ENCODE measurements around the gene TTN. TPM values are rescaled to one million over a fixed set of nuclear protein-coding genes. Genes with fewer than 3 reads are reported as not detected.

Gene TTN
- total and polyA plus RNA-seq, 2 of the 4 experiments (the other 2 are of a cell fraction): 0.02 to 0.18 TPM

DNA sequence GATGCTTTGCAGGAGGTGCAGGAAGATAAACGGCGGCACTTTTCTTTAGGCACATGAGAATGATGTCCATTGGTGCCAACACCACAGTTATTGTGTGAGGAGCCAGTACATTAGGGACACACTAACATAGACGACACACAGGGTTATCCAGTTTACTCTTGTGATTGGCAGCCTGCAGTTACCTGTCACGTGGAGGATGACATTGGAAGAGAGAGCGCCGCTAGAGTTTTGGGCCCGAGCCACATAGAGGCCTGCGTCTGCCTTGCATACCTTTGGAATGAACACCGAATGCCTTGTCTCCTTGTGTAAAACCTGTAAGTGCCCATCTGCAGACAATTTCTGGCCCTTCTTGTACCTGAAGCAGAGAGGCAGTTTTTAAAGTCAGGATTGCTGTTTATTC is 26.9 kb upstream of the TTN start:
- H4K8ac ChIP-seq (ENCODE audit: low read depth in 2 of 2, low read length in 2 of 2): no peak overlapping the region
- DNase-seq (no peak), ATAC-seq (ENCODE audit: low read depth) (no peak)
- no peaks in the 10 kb centered on the region for H3K79me1 ChIP-seq (ENCODE audit: low read depth in 1 of 2, low read length in 2 of 2)
- no peak overlapping the region for H2BK20ac ChIP-seq (ENCODE audit: low read depth, low read length)
- H3K4me2 ChIP-seq (ENCODE audit: low read depth, low read length): no peak overlapping the region
- no peaks in the 10 kb centered on the region for H3K9me3 ChIP-seq (ENCODE audit: control insufficient read depth, insufficient read depth, low read length)
- H3K14ac ChIP-seq (replicated peaks; ENCODE audit: low read depth, low read length): no peak overlapping the region
- no peak overlapping the region for H2BK15ac ChIP-seq (ENCODE audit: low read depth, low read length)
- TF ChIP-seq, protein P1, sequence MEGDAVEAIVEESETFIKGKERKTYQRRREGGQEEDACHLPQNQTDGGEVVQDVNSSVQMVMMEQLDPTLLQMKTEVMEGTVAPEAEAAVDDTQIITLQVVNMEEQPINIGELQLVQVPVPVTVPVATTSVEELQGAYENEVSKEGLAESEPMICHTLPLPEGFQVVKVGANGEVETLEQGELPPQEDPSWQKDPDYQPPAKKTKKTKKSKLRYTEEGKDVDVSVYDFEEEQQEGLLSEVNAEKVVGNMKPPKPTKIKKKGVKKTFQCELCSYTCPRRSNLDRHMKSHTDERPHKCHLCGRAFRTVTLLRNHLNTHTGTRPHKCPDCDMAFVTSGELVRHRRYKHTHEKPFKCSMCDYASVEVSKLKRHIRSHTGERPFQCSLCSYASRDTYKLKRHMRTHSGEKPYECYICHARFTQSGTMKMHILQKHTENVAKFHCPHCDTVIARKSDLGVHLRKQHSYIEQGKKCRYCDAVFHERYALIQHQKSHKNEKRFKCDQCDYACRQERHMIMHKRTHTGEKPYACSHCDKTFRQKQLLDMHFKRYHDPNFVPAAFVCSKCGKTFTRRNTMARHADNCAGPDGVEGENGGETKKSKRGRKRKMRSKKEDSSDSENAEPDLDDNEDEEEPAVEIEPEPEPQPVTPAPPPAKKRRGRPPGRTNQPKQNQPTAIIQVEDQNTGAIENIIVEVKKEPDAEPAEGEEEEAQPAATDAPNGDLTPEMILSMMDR (conservative IDR thresholded peaks at IDR 0.05; ENCODE audit: low read depth, low read length): no peak
- TF ChIP-seq BHLHE40 (IDR thresholded peaks at IDR 0.05; ENCODE audit: low read depth, low read length) (no peak), MAFK (IDR thresholded peaks at IDR 0.05; ENCODE audit: low read depth, low read length) (no peak), POLR2A (IDR thresholded peaks at IDR 0.05; ENCODE audit: low read depth, low read length) (no peak), FOS (IDR thresholded peaks at IDR 0.05; ENCODE audit: low read depth, low read length) (no peak), NFE2L2 (IDR thresholded peaks at IDR 0.05; ENCODE audit: low read depth, low read length) (no peak), RCOR1 (IDR thresholded peaks at IDR 0.05; ENCODE audit: insufficient replicate concordance, low read length) (no peak), CHD1 (IDR thresholded peaks at IDR 0.05; ENCODE audit: low read depth, low read length) (no peak), SMC3 (IDR thresholded peaks at IDR 0.05; ENCODE audit: low read depth, low read length) (no peak), RAD21 (IDR thresholded peaks at IDR 0.05; ENCODE audit: low read length) (no peak), CEBPB (IDR thresholded peaks at IDR 0.05; ENCODE audit: low read depth, low read length) (no peak), MAZ (IDR thresholded peaks at IDR 0.05; ENCODE audit: borderline replicate concordance, low read depth, low read length) (no peak), RFX5 (IDR thresholded peaks at IDR 0.05; ENCODE audit: low read depth, low read length) (no peak), MXI1 (IDR thresholded peaks at IDR 0.05; ENCODE audit: borderline replicate concordance, low read depth, low read length) (no peak)
- TF ChIP-seq, protein P2, sequence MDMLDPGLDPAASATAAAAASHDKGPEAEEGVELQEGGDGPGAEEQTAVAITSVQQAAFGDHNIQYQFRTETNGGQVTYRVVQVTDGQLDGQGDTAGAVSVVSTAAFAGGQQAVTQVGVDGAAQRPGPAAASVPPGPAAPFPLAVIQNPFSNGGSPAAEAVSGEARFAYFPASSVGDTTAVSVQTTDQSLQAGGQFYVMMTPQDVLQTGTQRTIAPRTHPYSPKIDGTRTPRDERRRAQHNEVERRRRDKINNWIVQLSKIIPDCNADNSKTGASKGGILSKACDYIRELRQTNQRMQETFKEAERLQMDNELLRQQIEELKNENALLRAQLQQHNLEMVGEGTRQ (IDR thresholded peaks at IDR 0.05; ENCODE audit: low read depth, low read length): no peak
- TF ChIP-seq, protein P3, sequence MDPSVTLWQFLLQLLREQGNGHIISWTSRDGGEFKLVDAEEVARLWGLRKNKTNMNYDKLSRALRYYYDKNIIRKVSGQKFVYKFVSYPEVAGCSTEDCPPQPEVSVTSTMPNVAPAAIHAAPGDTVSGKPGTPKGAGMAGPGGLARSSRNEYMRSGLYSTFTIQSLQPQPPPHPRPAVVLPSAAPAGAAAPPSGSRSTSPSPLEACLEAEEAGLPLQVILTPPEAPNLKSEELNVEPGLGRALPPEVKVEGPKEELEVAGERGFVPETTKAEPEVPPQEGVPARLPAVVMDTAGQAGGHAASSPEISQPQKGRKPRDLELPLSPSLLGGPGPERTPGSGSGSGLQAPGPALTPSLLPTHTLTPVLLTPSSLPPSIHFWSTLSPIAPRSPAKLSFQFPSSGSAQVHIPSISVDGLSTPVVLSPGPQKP (IDR thresholded peaks at IDR 0.05; ENCODE audit: borderline replicate concordance, low read depth, low read length): no peak
- no peaks in the 10 kb centered on the region for H3K4me1 ChIP-seq (ENCODE audit: control insufficient read depth, insufficient read depth, low read length)
- H3K9ac ChIP-seq (ENCODE audit: low read depth, low read length): no peak overlapping the region
- H2AK5ac ChIP-seq (ENCODE audit: low read depth, low read length): no peak overlapping the region
- in situ Hi-C loops (cut with MboI; ENCODE audit: low sequenced_read_pairs): no loop called here
- POLR2A ChIA-PET (ENCODE audit: unreplicated experiment): no interaction called here
- no peak overlapping the region for H4K5ac ChIP-seq (ENCODE audit: low read depth, low read length)
- no peaks in the 10 kb centered on the region for H4K20me1 ChIP-seq (ENCODE audit: insufficient read depth, low read length)
- WGBS, 2 experiments (ENCODE audit: extremely low coverage in 2 of 2, insufficient read length in 1 of 2): 75% methylated on average over 2 of the region's 9 CpGs; no CpG with 5 or more reads in 1 of the 2 experiments
- no peaks in the 10 kb centered on the region for H3K9me1 ChIP-seq (ENCODE audit: insufficient read depth, low read length)
- H3K27ac ChIP-seq (ENCODE audit: insufficient read depth, low read length): no peak overlapping the region
- H2BK120ac ChIP-seq (ENCODE audit: low read depth, low read length): no peak overlapping the region
- no peak overlapping the region for H3K56ac ChIP-seq (ENCODE audit: extremely low read depth, insufficient read depth, low read length)
- H3K23ac ChIP-seq (ENCODE audit: low read depth, low read length): no peak overlapping the region
- H3K18ac ChIP-seq (ENCODE audit: low read depth, low read length): no peak overlapping the region
- H2AFZ ChIP-seq (replicated peaks; ENCODE audit: low read length, poor library complexity): no peak overlapping the region
- H3K4ac ChIP-seq (ENCODE audit: low read depth, low read length): no peak overlapping the region
- peaks cover 2% of the 10 kb centered on the region for H3K27me3 ChIP-seq (ENCODE audit: control insufficient read depth, insufficient read depth, low read length)
- dilution Hi-C loops (cut with HindIII; ENCODE audit: low sequenced_read_pairs, unreplicated experiment): no loop called here
- H3K4me3 ChIP-seq (ENCODE audit: insufficient read depth, low read depth, low read length): no peak overlapping the region
- no TSS peak for BruUV-seq (replicated peaks)
- H4K91ac ChIP-seq (ENCODE audit: insufficient read depth, low read depth, low read length): no peak overlapping the region
- H2AK9ac ChIP-seq (replicated peaks; ENCODE audit: low read depth, low read length, poor library complexity): no peak overlapping the region
- H3K36me3 ChIP-seq (ENCODE audit: control insufficient read depth, insufficient read depth, low read length): no peaks in the 10 kb centered on the region
- no peak overlapping the region for H2BK5ac ChIP-seq (ENCODE audit: low read depth, low read length, poor library complexity, severe bottlenecking)
- CTCF ChIA-PET: no interaction called here
- intact Hi-C loops (cut with micrococcal nuclease): no loop called here

Measured in IMR-90 (cell line).